ENCODE results near the gene ERVH48-1. TPM values are rescaled to one million over a fixed set of nuclear protein-coding genes. Genes with fewer than 3 reads are reported as not detected.

The ERVH48-1 gene
- total and polyA plus RNA-seq, 2 donors from 2014 or later: not detected

GRCh38 chr21:42965211-42965560, 39.8 kb upstream of the ERVH48-1 start:
- Histone ChIP-seq H3K4me3 (ENCODE audit: low read length in 3 of 3) (no peak overlapping the region), H3K9ac (ENCODE audit: low read length in 3 of 3) (no peak overlapping the region), H3K27me3 (ENCODE audit: control insufficient read depth, insufficient read depth, low read length) (no peaks in the 10 kb centered on the region), H3K4me1 (ENCODE audit: control insufficient read depth in 2 of 3, insufficient read depth in 2 of 3, low read depth in 1 of 3, low read length in 3 of 3) (no peaks in the 10 kb centered on the region), H3K36me3 (ENCODE audit: control insufficient read depth in 2 of 3, insufficient read depth in 3 of 3, low read length in 3 of 3) (no peaks in the 10 kb centered on the region), H3K27ac (ENCODE audit: low read depth in 2 of 2, low read length in 2 of 2) (no peak overlapping the region), H3K9me3 (ENCODE audit: control insufficient read depth in 2 of 3, insufficient read depth in 1 of 3, low read length in 3 of 3) (no peaks in the 10 kb centered on the region)
- FAIRE-seq (no peak), DNase-seq (no peak)
- no peak for TF ChIP-seq CTCF (IDR thresholded peaks at IDR 0.05; ENCODE audit: borderline replicate concordance, extremely low read depth, insufficient read depth)
- intact Hi-C loops (cut with DNase I): no loop called here

GRCh38 chr21:42964546-42965210, 39.2 kb upstream of the ERVH48-1 start:
- no peak for FAIRE-seq

GRCh38 chr21:42964086-42964485, 38.7 kb upstream of the ERVH48-1 start:
- FAIRE-seq: no peak
- intact Hi-C loops (cut with DNase I): no loop called here
- no peak for TF ChIP-seq CTCF (IDR thresholded peaks at IDR 0.05; ENCODE audit: borderline replicate concordance, extremely low read depth, insufficient read depth)

More at GRCh38 chr21:42964546-42965210, 39.2 kb upstream of the ERVH48-1 start:
- Histone ChIP-seq H3K4me3 (ENCODE audit: low read length in 3 of 3) (no peak overlapping the region), H3K9me3 (ENCODE audit: control insufficient read depth in 2 of 3, insufficient read depth in 1 of 3, low read length in 3 of 3) (no peaks in the 10 kb centered on the region), H3K27me3 (ENCODE audit: control insufficient read depth, insufficient read depth, low read length) (no peaks in the 10 kb centered on the region), H3K36me3 (ENCODE audit: control insufficient read depth in 2 of 3, insufficient read depth in 3 of 3, low read length in 3 of 3) (no peaks in the 10 kb centered on the region), H3K27ac (ENCODE audit: low read depth in 2 of 2, low read length in 2 of 2) (no peak overlapping the region), H3K9ac (ENCODE audit: low read length in 3 of 3) (no peak overlapping the region), H3K4me1 (ENCODE audit: control insufficient read depth in 2 of 3, insufficient read depth in 2 of 3, low read depth in 1 of 3, low read length in 3 of 3) (no peaks in the 10 kb centered on the region)
- no peak for DNase-seq
- intact Hi-C loops (cut with DNase I): no loop called here
- no peak for TF ChIP-seq CTCF (IDR thresholded peaks at IDR 0.05; ENCODE audit: borderline replicate concordance, extremely low read depth, insufficient read depth)

More at GRCh38 chr21:42964086-42964485, 38.7 kb upstream of the ERVH48-1 start:
- Histone ChIP-seq H3K36me3 (ENCODE audit: control insufficient read depth in 2 of 3, insufficient read depth in 3 of 3, low read length in 3 of 3) (no peaks in the 10 kb centered on the region), H3K27ac (ENCODE audit: low read depth in 2 of 2, low read length in 2 of 2) (no peak overlapping the region), H3K27me3 (ENCODE audit: control insufficient read depth, insufficient read depth, low read length) (no peaks in the 10 kb centered on the region), H3K9me3 (ENCODE audit: control insufficient read depth in 2 of 3, insufficient read depth in 1 of 3, low read length in 3 of 3) (no peaks in the 10 kb centered on the region), H3K9ac (ENCODE audit: low read length in 3 of 3) (no peak overlapping the region), H3K4me3 (ENCODE audit: low read length in 3 of 3) (no peak overlapping the region), H3K4me1 (ENCODE audit: control insufficient read depth in 2 of 3, insufficient read depth in 2 of 3, low read depth in 1 of 3, low read length in 3 of 3) (no peaks in the 10 kb centered on the region)
- no peak for DNase-seq
